Gastroesophageal sphincter (tissue), 3 donors: ENCODE results near the gene UROC1.

Source experiments
- CTCF ChIP-seq, 4 experiments: fragments of 200-600 bp in 2 of 4; fragments of 450-650 bp in 2 of 4; sonication (generic) in 1 of 4; IDR thresholded peaks; one replicate each; pipeline ENCODE4 v1.5.1; 2017 to 2019; ENCODE audit warnings: antibody characterized with exemption in 4 of 4, mild to moderate bottlenecking in 2 of 4, moderate library complexity in 2 of 4
- EP300 ChIP-seq: sonication (generic); formaldehyde crosslinking; IDR thresholded peaks from one replicate; pipeline ENCODE4 v1.6.1; 2017; ENCODE audit warnings: antibody characterized with exemption, mild to moderate bottlenecking
- POLR2A ChIP-seq, 2 donors: fragments of 450-650 bp; IDR thresholded peaks; one replicate each; pipeline ENCODE4 v1.6.1; 2017; ENCODE audit warnings: antibody characterized with exemption in 2 of 2, mild to moderate bottlenecking in 2 of 2, moderate library complexity in 1 of 2
- POLR2AphosphoS5 ChIP-seq: sonication (generic); formaldehyde crosslinking; IDR thresholded peaks from one replicate; pipeline ENCODE4 v1.6.1; 2017; ENCODE audit warnings: antibody characterized with exemption

- TF ChIP-seq POLR2AphosphoS5 (no peak), CTCF (IDR thresholded peaks at IDR 0.05) (no peak), POLR2A (IDR thresholded peaks at IDR 0.05) (no peak), EP300 (no peak)
Observed at GRCh38 chr3:126459763-126460127, 57.8 kb downstream of the UROC1 start.
